K562 (cell line): ENCODE data around the gene CELF4. TPM values are rescaled to one million over a fixed set of nuclear protein-coding genes. Genes with fewer than 3 reads are reported as not detected.

ENCODE experiments used
- ATAC-seq: fragments of 200-7000 bp; cut with Tn5 transposase; 3 replicates; pipeline ENCODE4 v1.9.1; 2020; ENCODE audit warnings: moderate library complexity
- BruUV-seq: library from RNA; stranded (reverse); fragments of 400-500 nt; replicated peaks from 2 replicates; lab custom pipeline; 2021; lab: Mats Ljungman, UMichigan
- CTCF ChIA-PET: fragments of 300-600 bp; formaldehyde crosslinking; extraction: SDS; loops from one replicate; lab custom pipeline; 2021; ENCODE audit warnings: low intra/inter-chr PET ratio; lab: Yijun Ruan, JAX
- POLR2A ChIA-PET: fragments of 300-600, 350-650 bp; sonication (Branson Sonifier 250); formaldehyde crosslinking; extraction: SDS; loops from one replicate; lab custom pipeline; 2021; ENCODE audit warnings: antibody characterized with exemption, inconsistent platforms; lab: Yijun Ruan, JAX
- DNase-seq, 4 experiments: peaks; one replicate each; pipeline versions ENCODE4 v3.0.0 to v3.0.0-alpha.2; 2011 to 2018; ENCODE audit warnings: low spot score in 3 of 4, mixed read lengths in 3 of 4; ENCODE audit errors: extremely low read depth in 1 of 4
- FAIRE-seq: peaks from 2 replicates; lab custom pipeline; 2011; peaks lifted over from hg19 to GRCh38; lab: Jason Lieb, UNC
- H2AFZ ChIP-seq: 2 replicates; pipeline ENCODE4 v1.6.0; 2011; ENCODE audit warnings: low read depth, low read length, control low read depth, inconsistent platforms
- H3K27ac ChIP-seq: fragments of 200-600 bp; 3 replicates; pipeline ENCODE4 v1.8.0; 2011; ENCODE audit warnings: low read depth, mild to moderate bottlenecking, control low read depth, inconsistent platforms, low read length, moderate library complexity, mixed read lengths; ENCODE audit errors: extremely low read depth
- H3K27me3 ChIP-seq, 2 experiments: fragments of 300-600 bp in 1 of 2; 2 replicates in 1 of 2; 3 replicates in 1 of 2; pipeline versions ENCODE4 v1.6.0 to v1.8.0; 2011; ENCODE audit warnings: inconsistent platforms in 2 of 2, low read length in 2 of 2, mild to moderate bottlenecking in 1 of 2, mixed read lengths in 1 of 2, moderate library complexity in 1 of 2; ENCODE audit not compliant: control insufficient read depth in 2 of 2, insufficient read depth in 2 of 2
- H3K36me3 ChIP-seq: fragments of 300-600 bp; 3 replicates; pipeline ENCODE4 v1.8.0; 2011; ENCODE audit warnings: mild to moderate bottlenecking, low read length, inconsistent platforms; ENCODE audit not compliant: control insufficient read depth, insufficient read depth
- H3K4me1 ChIP-seq, 2 experiments: fragments of 200-600 bp in 1 of 2; replicated peaks in 1 of 2; 2 replicates in 1 of 2; 3 replicates in 1 of 2; pipeline versions ENCODE4 v1.5.1 to v1.8.0; 2011; ENCODE audit warnings: inconsistent platforms in 2 of 2, low read length in 2 of 2, mild to moderate bottlenecking in 1 of 2, mixed read lengths in 1 of 2, moderate library complexity in 1 of 2; ENCODE audit not compliant: control insufficient read depth in 2 of 2, insufficient read depth in 2 of 2
- H3K4me2 ChIP-seq: 2 replicates; pipeline ENCODE4 v1.6.1; 2011; ENCODE audit warnings: low read length, control low read depth, inconsistent platforms, mixed read lengths; ENCODE audit not compliant: insufficient read depth
- H3K4me3 ChIP-seq: fragments of 200-600 bp; sonication (generic), shearing (Covaris generic); 2 replicates; pipeline ENCODE4 v1.5.1; 2016; ENCODE audit warnings: control low read depth, inconsistent platforms
- H3K79me2 ChIP-seq: fragments of 200-600 bp; 3 replicates; pipeline ENCODE4 v1.8.0; 2011; ENCODE audit warnings: low read length, inconsistent platforms; ENCODE audit not compliant: control insufficient read depth, insufficient read depth
- H3K9ac ChIP-seq, 2 experiments: 2 replicates each; pipeline versions ENCODE4 v1.6.0 to v1.6.1; 2011; ENCODE audit warnings: low read depth in 2 of 2, low read length in 2 of 2, control low read depth in 1 of 2, inconsistent platforms in 1 of 2, mild to moderate bottlenecking in 1 of 2, mixed read lengths in 1 of 2; ENCODE audit not compliant: insufficient read depth in 1 of 2
- H3K9me1 ChIP-seq: one replicate; pipeline ENCODE4 v1.6.0; 2011; ENCODE audit warnings: inconsistent platforms, mild to moderate bottlenecking, low read length, moderate library complexity; ENCODE audit not compliant: control insufficient read depth, insufficient read depth
- H3K9me3 ChIP-seq: replicated peaks from 2 replicates; pipeline ENCODE4 v1.5.1; 2011; ENCODE audit warnings: low read depth, low read length, inconsistent platforms; ENCODE audit not compliant: control insufficient read depth, insufficient read depth
- H4K20me1 ChIP-seq: replicated peaks from 2 replicates; pipeline ENCODE4 v1.6.1; 2011; ENCODE audit warnings: low read length, inconsistent platforms, mixed read lengths; ENCODE audit not compliant: control insufficient read depth, insufficient read depth
- CTBP1 ChIP-seq: fragments of 450-650 bp; IDR thresholded peaks from 2 replicates; pipeline ENCODE4 v1.6.1; 2016; ENCODE audit warnings: borderline replicate concordance
- PBX2 ChIP-seq, 2 experiments: IDR thresholded peaks in 1 of 2; conservative IDR thresholded peaks in 1 of 2; 2 replicates each; pipeline ENCODE4 v1.6.1; 2016; ENCODE audit warnings: low read depth in 2 of 2, mild to moderate bottlenecking in 1 of 2, missing compliant biosample characterization in 1 of 2, missing genetic modification characterization in 1 of 2, moderate library complexity in 1 of 2
- ZBTB43 ChIP-seq: sonication (generic); formaldehyde crosslinking; IDR thresholded peaks from 2 replicates; pipeline ENCODE4 v1.8.0; 2023; ENCODE audit warnings: mild to moderate bottlenecking, missing genetic modification reagents
- ZFPM2 ChIP-seq: fragments of 250-450 bp; sonication (Bioruptor Pico); IDR thresholded peaks from 2 replicates; pipeline ENCODE4 v1.5.1; 2022; ENCODE audit warnings: mild to moderate bottlenecking
- ZNF76 ChIP-seq: fragments of 250-450 bp; sonication (Bioruptor Pico); IDR thresholded peaks from 2 replicates; pipeline ENCODE4 v1.4.0; 2020; ENCODE audit warnings: mild to moderate bottlenecking, moderate library complexity, borderline replicate concordance
- whole genome bisulfite sequencing: fragments of 100-300 bp; shearing (Covaris generic); methylation state at CpG from one replicate; pipeline ENCODE4 v1.1.6; 2016; ENCODE audit warnings: low coverage, mixed read lengths; ENCODE audit not compliant: insufficient coverage; ENCODE audit errors: missing lambda C conversion rate; 5-methylcytosine and 5-hydroxymethylcytosine counted together
- in situ Hi-C: fragments of 300-500 bp; cut with MboI; formaldehyde crosslinking; loops from 4 replicates; pipeline ENCODE4 v1.15.0; 2018; ENCODE audit warnings: inconsistent platforms, mixed read lengths
- intact Hi-C: fragments of 100-400 bp; cut with micrococcal nuclease; formaldehyde crosslinking; loops from 2 replicates; pipeline ENCODE4 v1.14.2; 2022
- polyA plus RNA-seq, 8 experiments: library from polyadenylated mRNA; depleted of rRNA in 4 of 8; stranded (reverse) in 5 of 8; unstranded in 3 of 8; fragments of >200 nt; fragmentation: Nextera tagmentation in 2 of 8; fragmentation: Illumina TruSeq in 1 of 8; extraction: Ambion mirVana in 2 of 8; extraction: Trizol in 1 of 8; gene quantifications; 2 replicates each; pipeline versions ENCODE4 v1.2.1 to v1.2.3, GENCODE V29; 2011 to 2014; ENCODE audit warnings: inconsistent platforms in 1 of 8, missing spikeins in 1 of 8
- total RNA-seq, 7 experiments: library from RNA; depleted of rRNA in 6 of 7; stranded (reverse); fragments of >200 nt in 6 of 7; fragmentation: Illumina TruSeq in 2 of 7; extraction: Trizol in 2 of 7; gene quantifications; 2 replicates each; pipeline versions ENCODE4 v1.2.1 to v1.2.3, GENCODE V29; 2011 to 2021; ENCODE audit warnings: low replicate concordance in 1 of 7
- TF ChIP-seq, protein P1 (sequence below): fragments of 250-450 bp; sonication (Bioruptor Pico); IDR thresholded peaks from 2 replicates; pipeline ENCODE4 v1.5.0; 2021; ENCODE audit warnings: mild to moderate bottlenecking, moderate library complexity
- TF ChIP-seq, protein P2 (sequence below): fragments of 250-450 bp; sonication (Bioruptor Pico); IDR thresholded peaks from 2 replicates; pipeline ENCODE4 v1.5.1; 2021; ENCODE audit warnings: mild to moderate bottlenecking
- TF ChIP-seq, protein P3 (sequence below): fragments of 250-450 bp; sonication (Bioruptor Pico); IDR thresholded peaks from 2 replicates; pipeline ENCODE4 v1.9.0; 2021; ENCODE audit warnings: mild to moderate bottlenecking, inconsistent platforms

Gene CELF4
- total and polyA plus RNA-seq, 9 of the 15 experiments (the other 6 are each of a cell fraction or from before 2014, with no cell fraction given): 0.04 to 0.24 (median 0.07) TPM; not detected in 3

DNA sequence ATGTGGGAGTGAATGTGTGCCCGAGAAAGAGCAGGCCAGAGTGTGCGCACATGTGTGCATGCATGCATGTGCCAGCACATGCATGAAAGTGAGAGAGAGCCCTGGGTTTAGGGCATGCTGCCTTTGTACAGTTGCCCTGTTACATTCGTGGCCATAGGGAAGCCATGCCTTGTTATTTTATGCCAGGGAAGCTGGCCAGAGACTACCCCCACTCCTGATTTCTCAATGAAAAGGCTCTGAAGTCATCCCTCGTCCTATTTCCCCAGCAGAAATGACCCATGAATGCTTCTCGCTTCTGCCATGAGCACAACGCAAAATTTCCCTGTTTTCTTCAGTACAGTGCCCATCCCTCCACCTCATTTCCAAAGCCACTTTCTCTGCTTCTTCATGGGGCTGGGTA is 143.0 kb downstream of the CELF4 start (continued):
- TF ChIP-seq CTBP1: no peak
- no peak for TF ChIP-seq ZFPM2 (CRISPR knock-in tag)
- TF ChIP-seq, protein P1, sequence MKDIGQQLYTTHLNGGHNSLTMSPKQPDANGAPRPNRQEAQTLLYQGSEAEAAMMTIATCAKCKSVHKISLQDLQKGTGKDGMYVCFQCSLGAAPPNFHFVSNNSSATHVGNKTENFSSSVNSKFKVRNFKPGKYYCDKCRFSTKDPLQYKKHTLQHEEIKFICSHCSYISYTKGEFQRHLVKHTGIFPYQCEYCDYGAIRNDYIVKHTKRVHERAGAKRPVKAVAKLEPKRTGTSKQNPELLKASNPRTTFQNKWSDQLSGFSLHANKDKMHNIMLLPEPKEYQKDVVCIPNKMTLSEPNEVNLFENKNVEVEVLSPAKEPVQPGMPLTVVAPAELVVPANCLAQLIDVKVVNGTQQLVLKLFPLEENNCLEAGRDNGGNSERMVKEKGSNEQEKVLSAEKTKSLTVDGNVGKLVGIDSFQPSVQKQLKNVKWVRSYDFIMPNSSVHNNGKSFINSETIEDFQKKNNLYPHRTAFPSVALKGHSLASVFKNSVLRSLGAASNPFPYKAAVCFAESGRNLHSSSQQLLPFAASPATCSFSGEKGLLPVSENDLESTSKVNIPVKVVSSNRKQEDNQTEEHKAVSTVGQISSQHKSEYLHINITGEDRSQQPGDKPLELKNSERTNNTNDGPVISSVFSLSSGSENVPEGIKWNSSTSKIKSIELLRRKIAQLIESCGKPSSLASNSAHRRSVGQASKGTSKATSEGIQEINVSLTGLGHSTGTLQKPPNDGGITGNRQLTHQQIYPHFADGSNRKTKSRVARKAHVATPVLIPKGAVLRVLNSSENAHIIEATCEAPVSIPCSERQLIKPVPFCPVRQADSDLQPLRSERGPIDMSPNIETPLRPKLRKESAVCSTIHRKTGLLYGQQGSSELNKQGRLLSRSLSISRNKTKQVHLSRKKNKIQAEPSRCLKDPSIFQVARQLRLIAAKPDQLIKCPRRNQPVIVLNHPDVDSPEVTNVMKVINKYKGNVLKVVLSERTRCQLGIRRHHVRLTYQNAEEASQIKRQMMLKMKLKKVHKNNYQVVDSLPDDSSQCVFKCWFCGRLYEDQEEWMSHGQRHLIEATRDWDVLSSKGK (CRISPR knock-in tag): no peak

DNA sequence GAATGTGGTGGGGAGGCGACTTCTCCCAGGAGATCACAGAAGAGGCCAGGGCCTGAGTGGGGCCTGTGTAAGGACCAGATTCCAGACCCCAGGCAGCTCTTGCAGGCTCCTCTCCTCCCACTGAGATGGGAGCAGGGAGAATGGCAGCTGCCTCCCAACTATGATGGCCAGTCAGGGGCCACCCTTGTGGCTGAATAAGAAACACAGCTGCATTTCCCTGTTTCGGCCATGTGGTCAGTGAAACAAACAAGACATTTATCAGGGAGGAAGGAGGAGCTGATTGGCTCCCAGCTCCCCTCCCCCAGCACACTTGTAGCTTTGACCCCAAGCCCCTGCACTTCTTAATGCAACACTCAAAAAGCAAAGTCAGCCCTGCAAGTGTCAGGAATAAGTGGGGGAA is 143.5 kb downstream of the CELF4 start:
- ChIA-PET CTCF (no interaction called here), POLR2A (no interaction called here)
- no TSS peak for BruUV-seq
- H2AFZ ChIP-seq: no peak overlapping the region
- H4K20me1 ChIP-seq: no peaks in the 10 kb centered on the region
- H3K9me3 ChIP-seq: no peaks in the 10 kb centered on the region
- no peaks in the 10 kb centered on the region for H3K36me3 ChIP-seq
- no peaks in the 10 kb centered on the region for H3K4me1 ChIP-seq
- WGBS: 0% methylated on average over 2 of the region's 2 CpGs
- no peaks in the 10 kb centered on the region; a peak in 1 of 5 replicates for H3K27me3 ChIP-seq
- H3K27ac ChIP-seq: no peak overlapping the region
- no peak overlapping the region for H3K9ac ChIP-seq
- H3K79me2 ChIP-seq: no peaks in the 10 kb centered on the region
- no peak overlapping the region for H3K4me2 ChIP-seq
- ATAC-seq (no peak), FAIRE-seq (no peak), DNase-seq (no peak)
- in situ Hi-C loops (no loop called here), intact Hi-C loops (no loop called here)
- H3K4me3 ChIP-seq: no peak overlapping the region
- no peaks in the 10 kb centered on the region for H3K9me1 ChIP-seq
- TF ChIP-seq PBX2 (CRISPR knock-in tag; IDR thresholded peaks at IDR 0.05; ENCODE audit: low read depth) (no peak), PBX2 (tag; conservative IDR thresholded peaks at IDR 0.05; ENCODE audit: low read depth) (no peak), ZBTB43 (CRISPR knock-in tag) (no peak), ZNF76 (CRISPR knock-in tag) (no peak)
- TF ChIP-seq, protein P2, sequence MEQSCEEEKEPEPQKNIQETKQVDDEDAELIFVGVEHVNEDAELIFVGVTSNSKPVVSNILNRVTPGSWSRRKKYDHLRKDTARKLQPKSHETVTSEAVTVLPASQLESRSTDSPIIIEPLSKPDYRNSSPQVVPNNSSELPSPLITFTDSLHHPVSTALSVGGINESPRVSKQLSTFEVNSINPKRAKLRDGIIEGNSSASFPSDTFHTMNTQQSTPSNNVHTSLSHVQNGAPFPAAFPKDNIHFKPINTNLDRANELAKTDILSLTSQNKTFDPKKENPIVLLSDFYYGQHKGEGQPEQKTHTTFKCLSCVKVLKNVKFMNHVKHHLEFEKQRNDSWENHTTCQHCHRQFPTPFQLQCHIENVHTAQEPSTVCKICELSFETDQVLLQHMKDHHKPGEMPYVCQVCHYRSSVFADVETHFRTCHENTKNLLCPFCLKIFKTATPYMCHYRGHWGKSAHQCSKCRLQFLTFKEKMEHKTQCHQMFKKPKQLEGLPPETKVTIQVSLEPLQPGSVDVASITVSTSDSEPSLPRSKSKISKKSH: no peak
- TF ChIP-seq, protein P3, sequence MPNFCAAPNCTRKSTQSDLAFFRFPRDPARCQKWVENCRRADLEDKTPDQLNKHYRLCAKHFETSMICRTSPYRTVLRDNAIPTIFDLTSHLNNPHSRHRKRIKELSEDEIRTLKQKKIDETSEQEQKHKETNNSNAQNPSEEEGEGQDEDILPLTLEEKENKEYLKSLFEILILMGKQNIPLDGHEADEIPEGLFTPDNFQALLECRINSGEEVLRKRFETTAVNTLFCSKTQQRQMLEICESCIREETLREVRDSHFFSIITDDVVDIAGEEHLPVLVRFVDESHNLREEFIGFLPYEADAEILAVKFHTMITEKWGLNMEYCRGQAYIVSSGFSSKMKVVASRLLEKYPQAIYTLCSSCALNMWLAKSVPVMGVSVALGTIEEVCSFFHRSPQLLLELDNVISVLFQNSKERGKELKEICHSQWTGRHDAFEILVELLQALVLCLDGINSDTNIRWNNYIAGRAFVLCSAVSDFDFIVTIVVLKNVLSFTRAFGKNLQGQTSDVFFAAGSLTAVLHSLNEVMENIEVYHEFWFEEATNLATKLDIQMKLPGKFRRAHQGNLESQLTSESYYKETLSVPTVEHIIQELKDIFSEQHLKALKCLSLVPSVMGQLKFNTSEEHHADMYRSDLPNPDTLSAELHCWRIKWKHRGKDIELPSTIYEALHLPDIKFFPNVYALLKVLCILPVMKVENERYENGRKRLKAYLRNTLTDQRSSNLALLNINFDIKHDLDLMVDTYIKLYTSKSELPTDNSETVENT (CRISPR knock-in tag): no peak
